H1 (cell line): Measurements from ENCODE around the gene ARV1. TPM values are rescaled to one million over a fixed set of nuclear protein-coding genes. Genes with fewer than 3 reads are reported as not detected.

ENCODE experiments used
- CTCF ChIA-PET: fragments of 300-600 bp; sonication (Branson Sonifier 250); formaldehyde crosslinking; loops from one replicate; lab custom pipeline; 2021; ENCODE audit not compliant: partially characterized antibody; lab: Charles Lee
- POLR2A ChIA-PET: fragments of 300-600 bp; sonication (Branson Sonifier 250); formaldehyde crosslinking; loops from one replicate; lab custom pipeline; 2021; ENCODE audit warnings: inconsistent platforms; ENCODE audit not compliant: partially characterized antibody; lab: Charles Lee
- DNase-seq, 2 experiments: peaks; one replicate each; pipeline versions ENCODE4 v3.0.0 to v3.0.0-alpha.2; 2010 to 2022; ENCODE audit warnings: low spot score in 2 of 2, low read depth in 1 of 2, mixed read lengths in 1 of 2
- FAIRE-seq: peaks from 2 replicates; lab custom pipeline; 2011; peaks lifted over from hg19 to GRCh38; lab: Jason Lieb, UNC
- H2AFZ ChIP-seq: 2 replicates; pipeline ENCODE4 v1.8.1; 2012; ENCODE audit warnings: low read length, inconsistent platforms
- H2AK5ac ChIP-seq: 2 replicates; pipeline ENCODE4 v1.6.1; 2013; ENCODE audit warnings: low read depth, low read length
- H2BK120ac ChIP-seq: replicated peaks from 2 replicates; pipeline ENCODE3; 2013; ENCODE audit warnings: low read depth, low read length, inconsistent platforms
- H2BK12ac ChIP-seq: 2 replicates; pipeline ENCODE4 v1.6.1; 2013; ENCODE audit warnings: low read depth, low read length
- H2BK15ac ChIP-seq: 2 replicates; pipeline ENCODE4 v1.6.1; 2013; ENCODE audit warnings: low read length
- H2BK20ac ChIP-seq: 2 replicates; pipeline ENCODE4 v1.6.1; 2013; ENCODE audit warnings: low read length
- H2BK5ac ChIP-seq: 2 replicates; pipeline ENCODE4 v1.6.1; 2013; ENCODE audit warnings: low read depth, low read length
- H3K14ac ChIP-seq: 2 replicates; pipeline ENCODE4 v1.6.1; 2013; ENCODE audit warnings: inconsistent platforms; ENCODE audit not compliant: insufficient read length
- H3K18ac ChIP-seq: 2 replicates; pipeline ENCODE4 v1.6.1; 2013; ENCODE audit warnings: low read length; ENCODE audit errors: extremely low read depth
- H3K23ac ChIP-seq: 2 replicates; pipeline ENCODE4 v1.6.1; 2013; ENCODE audit warnings: inconsistent platforms; ENCODE audit not compliant: insufficient read length
- H3K23me2 ChIP-seq: 2 replicates; pipeline ENCODE4 v1.6.1; 2013; ENCODE audit warnings: low read depth, low read length
- H3K27ac ChIP-seq: 2 replicates; pipeline ENCODE4 v1.6.1; 2011; ENCODE audit warnings: low read depth, low read length, inconsistent platforms
- H3K27me3 ChIP-seq, 4 experiments: replicated peaks in 1 of 4; 1 replicate in 1 of 4; 2 replicates in 3 of 4; pipeline versions ENCODE4 v1.6.1 to v1.8.1; 2011 to 2013; ENCODE audit warnings: low read length in 3 of 4, mild to moderate bottlenecking in 3 of 4, inconsistent platforms in 2 of 4, mixed read lengths in 2 of 4, moderate library complexity in 1 of 4; ENCODE audit not compliant: control insufficient read depth in 3 of 4, insufficient read depth in 3 of 4; ENCODE audit errors: extremely low read depth in 1 of 4
- H3K36me3 ChIP-seq, 4 experiments: 2 replicates each; pipeline versions ENCODE4 v1.6.1 to v1.8.1; 2011 to 2013; ENCODE audit warnings: mild to moderate bottlenecking in 4 of 4, low read length in 3 of 4, moderate library complexity in 2 of 4, control low read depth in 1 of 4, inconsistent platforms in 1 of 4; ENCODE audit not compliant: insufficient read depth in 4 of 4, control insufficient read depth in 2 of 4
- H3K4ac ChIP-seq: replicated peaks from 2 replicates; pipeline ENCODE3; 2013; ENCODE audit warnings: low read length, low read depth, mixed read lengths, inconsistent platforms; ENCODE audit not compliant: insufficient read length
- H3K4me1 ChIP-seq, 4 experiments: replicated peaks in 1 of 4; 1 replicate in 1 of 4; 2 replicates in 3 of 4; pipeline versions ENCODE4 v1.6.1 to v1.8.1; 2011 to 2013; ENCODE audit warnings: low read length in 3 of 4, inconsistent platforms in 2 of 4, mixed read lengths in 1 of 4; ENCODE audit not compliant: insufficient read depth in 4 of 4, control insufficient read depth in 3 of 4
- H3K4me2 ChIP-seq, 2 experiments: 2 replicates each; pipeline versions ENCODE4 v1.6.1 to v1.8.1; 2011 to 2013; ENCODE audit warnings: low read depth in 2 of 2, low read length in 2 of 2, control low read depth in 1 of 2, inconsistent platforms in 1 of 2, mild to moderate bottlenecking in 1 of 2; ENCODE audit not compliant: insufficient read depth in 1 of 2
- H3K4me3 ChIP-seq, 4 experiments: fragments of 200-600, 300-600 bp in 1 of 4; sonication (generic), shearing (Covaris generic), sonication (Bioruptor Twin) in 1 of 4; 2 replicates each; pipeline versions ENCODE4 v1.5.1 to v1.8.1; 2011 to 2016; ENCODE audit warnings: low read length in 4 of 4, low read depth in 3 of 4, control low read depth in 2 of 4, inconsistent platforms in 2 of 4, mild to moderate bottlenecking in 2 of 4, mixed read lengths in 1 of 4, moderate library complexity in 1 of 4; ENCODE audit not compliant: insufficient read depth in 2 of 4; ENCODE audit errors: extremely low read depth in 1 of 4
- H3K56ac ChIP-seq: replicated peaks from 2 replicates; pipeline ENCODE3; 2013; ENCODE audit warnings: low read depth, mild to moderate bottlenecking, mixed read lengths, low read length, inconsistent platforms; ENCODE audit not compliant: insufficient read length
- H3K79me1 ChIP-seq: 2 replicates; pipeline ENCODE4 v1.6.1; 2013; ENCODE audit warnings: low read depth, low read length, control low read depth
- H3K79me2 ChIP-seq, 2 experiments: 2 replicates each; pipeline versions ENCODE4 v1.6.1 to v1.8.1; 2012 to 2013; ENCODE audit warnings: low read length in 2 of 2, mild to moderate bottlenecking in 2 of 2, inconsistent platforms in 1 of 2; ENCODE audit not compliant: insufficient read depth in 2 of 2, control insufficient read depth in 1 of 2
- H3K9ac ChIP-seq, 4 experiments: replicated peaks in 1 of 4; 1 replicate in 1 of 4; 2 replicates in 3 of 4; pipeline versions ENCODE4 v1.6.1 to v1.8.1; 2011 to 2013; ENCODE audit warnings: low read depth in 3 of 4, low read length in 3 of 4, control low read depth in 2 of 4, mild to moderate bottlenecking in 2 of 4, moderate library complexity in 2 of 4, inconsistent platforms in 1 of 4; ENCODE audit errors: extremely low read depth in 1 of 4
- H3K9me3 ChIP-seq, 2 experiments: 2 replicates each; pipeline versions ENCODE4 v1.6.1 to v1.8.1; 2012 to 2013; ENCODE audit warnings: mild to moderate bottlenecking in 2 of 2, moderate library complexity in 2 of 2, control low read depth in 1 of 2, inconsistent platforms in 1 of 2, low read depth in 1 of 2, low read length in 1 of 2, mixed read lengths in 1 of 2; ENCODE audit not compliant: insufficient read depth in 2 of 2
- H4K20me1 ChIP-seq, 2 experiments: replicated peaks in 1 of 2; 2 replicates each; pipeline versions ENCODE3 to v1.8.1; 2011 to 2013; ENCODE audit warnings: inconsistent platforms in 2 of 2, low read length in 2 of 2, mild to moderate bottlenecking in 1 of 2; ENCODE audit not compliant: insufficient read depth in 2 of 2, control insufficient read depth in 1 of 2
- H4K5ac ChIP-seq: 2 replicates; pipeline ENCODE4 v1.6.1; 2013; ENCODE audit warnings: low read length, low read depth, mixed read lengths, inconsistent platforms; ENCODE audit not compliant: insufficient read length
- H4K8ac ChIP-seq: 2 replicates; pipeline ENCODE4 v1.8.0; 2013; ENCODE audit warnings: mild to moderate bottlenecking, moderate library complexity, low read length, inconsistent platforms; ENCODE audit not compliant: insufficient read depth; ENCODE audit errors: extremely low read depth
- H4K91ac ChIP-seq: replicated peaks from 2 replicates; pipeline ENCODE3; 2013; ENCODE audit warnings: low read length, mixed read lengths, inconsistent platforms; ENCODE audit not compliant: insufficient read length
- BCL11A ChIP-seq, 2 experiments: IDR thresholded peaks; one replicate each; pipeline ENCODE4 v1.6.1; 2011; ENCODE audit warnings: low read depth in 2 of 2, low read length in 2 of 2, mild to moderate bottlenecking in 2 of 2
- BRCA1 ChIP-seq: IDR thresholded peaks from 2 replicates; pipeline ENCODE4 v1.6.1; 2012; ENCODE audit warnings: low read depth, low read length, improper control_type of control experiment
- CBX5 ChIP-seq: fragments of 300-800, 300-1000 bp; sonication (generic); IDR thresholded peaks from 2 replicates; pipeline ENCODE4 v1.7.1; 2016; ENCODE audit warnings: antibody characterized with exemption, low read length, low read depth
- E2F6 ChIP-seq: IDR thresholded peaks from 2 replicates; pipeline ENCODE4 v1.6.1; 2012; ENCODE audit warnings: inconsistent platforms
- EZH2 ChIP-seq: fragments of 200-600 bp; sonication (generic); IDR thresholded peaks from 2 replicates; pipeline ENCODE4 v1.7.1; 2012; ENCODE audit warnings: low read depth, mild to moderate bottlenecking, moderate library complexity, low read length, inconsistent platforms; ENCODE audit not compliant: severe bottlenecking
- KDM4A ChIP-seq: IDR thresholded peaks from one replicate; pipeline ENCODE4 v1.7.1; 2012; ENCODE audit warnings: low read depth, mild to moderate bottlenecking, moderate library complexity, low read length, inconsistent platforms; ENCODE audit not compliant: severe bottlenecking
- PHF8 ChIP-seq: fragments of 200-600 bp; sonication (generic); conservative IDR thresholded peaks from 2 replicates; pipeline ENCODE4 v1.7.1; 2012; ENCODE audit warnings: low read depth, mild to moderate bottlenecking, inconsistent platforms, low read length, moderate library complexity
- RXRA ChIP-seq: IDR thresholded peaks from 2 replicates; pipeline ENCODE4 v1.6.1; 2011; ENCODE audit warnings: low read depth, mild to moderate bottlenecking, low read length, moderate library complexity; ENCODE audit not compliant: insufficient read depth
- SP1 ChIP-seq: IDR thresholded peaks from 2 replicates; pipeline ENCODE4 v1.6.1; 2011; ENCODE audit warnings: low read depth, low read length
- WGBS, 2 experiments: shearing (Covaris generic) in 1 of 2; methylation state at CpG; one replicate each; pipeline versions ENCODE4 v1.1.6 to v1.1.7; 2013 to 2015; ENCODE audit warnings: low lambda C conversion rate in 2 of 2, mixed read lengths in 2 of 2, inconsistent platforms in 1 of 2, low coverage in 1 of 2, missing lambda C conversion rate in 1 of 2; ENCODE audit not compliant: insufficient replicate concordance in 2 of 2, insufficient coverage in 1 of 2, insufficient read length in 1 of 2; ENCODE audit errors: extremely low coverage in 1 of 2, missing lambda C conversion rate in 1 of 2; 5-methylcytosine and 5-hydroxymethylcytosine counted together
- polyA plus RNA-seq, 7 experiments: library from polyadenylated mRNA; depleted of rRNA in 3 of 7; stranded (reverse) in 5 of 7; unstranded in 2 of 7; fragments of >200 nt in 5 of 7; fragments of 200-250 nt in 2 of 7; gene quantifications; 1 replicate in 5 of 7; 2 replicates in 1 of 7; 4 replicates in 1 of 7; pipeline versions ENCODE4 v1.2.1 to v1.2.3, GENCODE V29; 2011 to 2013; ENCODE audit warnings: missing spikeins in 2 of 7, mixed read lengths in 2 of 7
- total RNA-seq: library from RNA; stranded (reverse); fragmentation: NEBNext Ultra II Directional; extraction: Animal tissue kit (Norgen Biotek cat#: 25700); gene quantifications from 2 replicates; pipeline ENCODE4 v1.2.1, GENCODE V29; 2021

Gene ARV1
- total and polyA plus RNA-seq, 2 of the 8 experiments (the other 6 are each of a cell fraction or from before 2014, with no cell fraction given) = 13.1 to 13.4 TPM

GRCh38 chr1:231026576-231026975 lies 47.7 kb downstream of the ARV1 start:
- Histone ChIP-seq H2BK120ac (no peak overlapping the region), H3K4ac (no peak overlapping the region), H3K79me1 (no peaks in the 10 kb centered on the region), H2BK20ac (no peak overlapping the region), H3K27me3 (no peaks in the 10 kb centered on the region; a peak in 3 of 7 replicates), H4K91ac (no peak overlapping the region), H2AFZ (no peak overlapping the region), H3K9ac (no peak overlapping the region), H2AK5ac (no peak overlapping the region), H3K23ac (no peak overlapping the region), H3K18ac (no peak overlapping the region), H2BK5ac (no peak overlapping the region), H3K4me3 (no peak overlapping the region), H3K27ac (no peak overlapping the region), H3K56ac (no peak overlapping the region), H3K9me3 (no peaks in the 10 kb centered on the region), H4K8ac (no peak overlapping the region), H2BK12ac (no peak overlapping the region), H3K23me2 (no peaks in the 10 kb centered on the region; the same call in 1 of the 2 replicates), H3K14ac (no peak overlapping the region), H4K20me1 (no peaks in the 10 kb centered on the region), H2BK15ac (no peak overlapping the region), H3K4me1 (no peaks in the 10 kb centered on the region), H3K36me3 (no peaks in the 10 kb centered on the region), H3K79me2 (no peaks in the 10 kb centered on the region), H4K5ac (no peak overlapping the region), H3K4me2 (no peak overlapping the region)
- FAIRE-seq = no peak
- CTCF ChIA-PET = no interaction called here
- 89% methylated on average over 6 of the region's 6 CpGs; no CpG with 5 or more reads in 1 of the 2 experiments for WGBS, 2 experiments
- DNase-seq = no peak
- POLR2A ChIA-PET = no interaction called here
- TF ChIP-seq KDM4A (no peak), PHF8 (no peak), BRCA1 (no peak), RXRA (no peak), E2F6 (no peak), BCL11A (IDR thresholded peaks at IDR 0.05; ENCODE audit: low read depth in 2 of 2, low read length in 2 of 2) (no peak), CBX5 (no peak), EZH2 (no peak), SP1 (no peak)
